Loucy (cell line): ENCODE results near the gene MMP2.

Source experiments
- CTCF ChIP-seq: fragments of 200-600 bp; sonication (generic); conservative IDR thresholded peaks from 2 replicates; pipeline ENCODE4 v1.5.1; 2014; ENCODE audit warnings: mild to moderate bottlenecking, antibody characterized with exemption, low read length
- EZH2phosphoT487 ChIP-seq: fragments of 200-600 bp; IDR thresholded peaks from 2 replicates; pipeline ENCODE4 v1.6.1; 2018; ENCODE audit warnings: antibody characterized with exemption, mild to moderate bottlenecking, moderate library complexity, borderline replicate concordance

GRCh38 chr16:55476625-55477533 is 2.1 kb upstream of the MMP2 start:
- TF ChIP-seq CTCF (no peak), EZH2phosphoT487 (no peak)
